ENCODE data around the gene TUBD1.
A peak's percentile ranks its signal among the peaks of the same experiment; 100 is the strongest.

TUBD1 gene

GRCh38 chr17:59901604-59902003 lies 8.9 kb upstream of the TUBD1 start:
- Histone ChIP-seq H3K4me3 (ENCODE audit: low read depth, low read length) (no peak overlapping the region), H3K9me3 (ENCODE audit: control insufficient read depth, insufficient read depth, low read depth, low read length) (no peaks in the 10 kb centered on the region), H3K36me3 (ENCODE audit: control insufficient read depth, insufficient read depth, low read length) (no peaks in the 10 kb centered on the region), H3K27me3 (ENCODE audit: control insufficient read depth, insufficient read depth, low read length) (no peaks in the 10 kb centered on the region), H3K9ac (ENCODE audit: low read length) (no peak overlapping the region), H3K4me1 (ENCODE audit: control insufficient read depth, insufficient read depth, low read length) (no peaks in the 10 kb centered on the region), H3K27ac (ENCODE audit: low read depth, low read length) (no peak overlapping the region)

- H3K9ac ChIP-seq (ENCODE audit: low read length): no peak overlapping the region
- no peaks in the 10 kb centered on the region for H3K36me3 ChIP-seq (ENCODE audit: control insufficient read depth, insufficient read depth, low read length)
- H3K27me3 ChIP-seq (ENCODE audit: control insufficient read depth, insufficient read depth, low read length): no peaks in the 10 kb centered on the region
- H3K4me3 ChIP-seq (ENCODE audit: low read depth, low read length): no peak overlapping the region
- H3K4me1 ChIP-seq (ENCODE audit: control insufficient read depth, insufficient read depth, low read length): no peaks in the 10 kb centered on the region
- H3K9me3 ChIP-seq (ENCODE audit: control insufficient read depth, insufficient read depth, low read depth, low read length): no peaks in the 10 kb centered on the region
- no peak overlapping the region for H3K27ac ChIP-seq (ENCODE audit: low read depth, low read length)
Observed at GRCh38 chr17:59899099-59899498, 6.4 kb upstream of the TUBD1 start.

GRCh38 chr17:59897090-59897489 lies 4.3 kb upstream of the TUBD1 start:
- Histone ChIP-seq H3K4me1 (ENCODE audit: control insufficient read depth, insufficient read depth, low read length) (no peaks in the 10 kb centered on the region), H3K27me3 (ENCODE audit: control insufficient read depth, insufficient read depth, low read length) (no peaks in the 10 kb centered on the region), H3K36me3 (ENCODE audit: control insufficient read depth, insufficient read depth, low read length) (no peaks in the 10 kb centered on the region), H3K9ac (ENCODE audit: low read length) (no peak overlapping the region), H3K4me3 (ENCODE audit: low read depth, low read length) (no peak overlapping the region), H3K9me3 (ENCODE audit: control insufficient read depth, insufficient read depth, low read depth, low read length) (no peaks in the 10 kb centered on the region), H3K27ac (ENCODE audit: low read depth, low read length) (no peak overlapping the region)

- peaks cover 3% of the 10 kb centered on the region; the same call in 1 of the 2 replicates for H3K36me3 ChIP-seq (ENCODE audit: control insufficient read depth, insufficient read depth, low read length)
- H3K27ac ChIP-seq (ENCODE audit: low read depth, low read length): no peak overlapping the region
- H3K4me1 ChIP-seq (ENCODE audit: control insufficient read depth, insufficient read depth, low read length): no peaks in the 10 kb centered on the region
- no peaks in the 10 kb centered on the region for H3K9me3 ChIP-seq (ENCODE audit: control insufficient read depth, insufficient read depth, low read depth, low read length)
- H3K27me3 ChIP-seq (ENCODE audit: control insufficient read depth, insufficient read depth, low read length): no peaks in the 10 kb centered on the region
- H3K4me3 ChIP-seq (ENCODE audit: low read depth, low read length): peak overlapping the region; percentile 84
- H3K9ac ChIP-seq (ENCODE audit: low read length): peak overlapping the region; percentile 65
Observed at GRCh38 chr17:59893676-59894100, 945 bp upstream of the TUBD1 start.

- Histone ChIP-seq H3K9me3 (ENCODE audit: control insufficient read depth, insufficient read depth, low read depth, low read length) (no peaks in the 10 kb centered on the region), H3K27ac (ENCODE audit: low read depth, low read length) (no peak overlapping the region), H3K27me3 (ENCODE audit: control insufficient read depth, insufficient read depth, low read length) (no peaks in the 10 kb centered on the region), H3K36me3 (ENCODE audit: control insufficient read depth, insufficient read depth, low read length) (peaks cover 12% of the 10 kb centered on the region), H3K4me3 (ENCODE audit: low read depth, low read length) (peak overlapping the region; percentile 84), H3K4me1 (ENCODE audit: control insufficient read depth, insufficient read depth, low read length) (no peaks in the 10 kb centered on the region), H3K9ac (ENCODE audit: low read length) (peak overlapping the region; percentile 75)
Observed at GRCh38 chr17:59892251-59892923, 356 bp downstream of the TUBD1 start.

GRCh38 chr17:59890720-59891119 lies 2.0 kb downstream of the TUBD1 start:
- Histone ChIP-seq H3K27ac (ENCODE audit: low read depth, low read length) (no peak overlapping the region), H3K4me1 (ENCODE audit: control insufficient read depth, insufficient read depth, low read length) (no peaks in the 10 kb centered on the region), H3K36me3 (ENCODE audit: control insufficient read depth, insufficient read depth, low read length) (peaks cover 22% of the 10 kb centered on the region), H3K9me3 (ENCODE audit: control insufficient read depth, insufficient read depth, low read depth, low read length) (no peaks in the 10 kb centered on the region), H3K4me3 (ENCODE audit: low read depth, low read length) (no peak overlapping the region), H3K9ac (ENCODE audit: low read length) (no peak overlapping the region), H3K27me3 (ENCODE audit: control insufficient read depth, insufficient read depth, low read length) (no peaks in the 10 kb centered on the region)

- H3K9ac ChIP-seq (ENCODE audit: low read length): no peak overlapping the region
- no peak overlapping the region for H3K27ac ChIP-seq (ENCODE audit: low read depth, low read length)
- no peak overlapping the region for H3K4me3 ChIP-seq (ENCODE audit: low read depth, low read length)
- peaks cover 39% of the 10 kb centered on the region for H3K36me3 ChIP-seq (ENCODE audit: control insufficient read depth, insufficient read depth, low read length)
- H3K4me1 ChIP-seq (ENCODE audit: control insufficient read depth, insufficient read depth, low read length): no peaks in the 10 kb centered on the region
- H3K9me3 ChIP-seq (ENCODE audit: control insufficient read depth, insufficient read depth, low read depth, low read length): no peaks in the 10 kb centered on the region
- H3K27me3 ChIP-seq (ENCODE audit: control insufficient read depth, insufficient read depth, low read length): no peaks in the 10 kb centered on the region
Observed at GRCh38 chr17:59888145-59888750, 4.5 kb downstream of the TUBD1 start.

- Histone ChIP-seq H3K9me3 (ENCODE audit: control insufficient read depth, insufficient read depth, low read depth, low read length) (no peaks in the 10 kb centered on the region), H3K9ac (ENCODE audit: low read length) (no peak overlapping the region)
Observed at GRCh38 chr17:59884861-59885260, 7.9 kb downstream of the TUBD1 start.

GRCh38 chr17:59878624-59879023 lies 14.1 kb downstream of the TUBD1 start:
- H3K36me3 ChIP-seq (ENCODE audit: control insufficient read depth, insufficient read depth, low read length): peaks cover 54% of the 10 kb centered on the region
- no peak overlapping the region for H3K4me3 ChIP-seq (ENCODE audit: low read depth, low read length)
- no peaks in the 10 kb centered on the region for H3K27me3 ChIP-seq (ENCODE audit: control insufficient read depth, insufficient read depth, low read length)
- H3K9ac ChIP-seq (ENCODE audit: low read length): no peak overlapping the region
- no peaks in the 10 kb centered on the region for H3K9me3 ChIP-seq (ENCODE audit: control insufficient read depth, insufficient read depth, low read depth, low read length)
- H3K4me1 ChIP-seq (ENCODE audit: control insufficient read depth, insufficient read depth, low read length): no peaks in the 10 kb centered on the region
- no peak overlapping the region for H3K27ac ChIP-seq (ENCODE audit: low read depth, low read length)

More at GRCh38 chr17:59884861-59885260, 7.9 kb downstream of the TUBD1 start:
- Histone ChIP-seq H3K27me3 (ENCODE audit: control insufficient read depth, insufficient read depth, low read length) (no peaks in the 10 kb centered on the region), H3K27ac (ENCODE audit: low read depth, low read length) (no peak overlapping the region), H3K4me1 (ENCODE audit: control insufficient read depth, insufficient read depth, low read length) (no peaks in the 10 kb centered on the region), H3K36me3 (ENCODE audit: control insufficient read depth, insufficient read depth, low read length) (peaks cover 45% of the 10 kb centered on the region), H3K4me3 (ENCODE audit: low read depth, low read length) (no peak overlapping the region)

GRCh38 chr17:59877965-59878364 lies 14.8 kb downstream of the TUBD1 start:
- no peaks in the 10 kb centered on the region for H3K9me3 ChIP-seq (ENCODE audit: control insufficient read depth, insufficient read depth, low read depth, low read length)
- no peaks in the 10 kb centered on the region for H3K27me3 ChIP-seq (ENCODE audit: control insufficient read depth, insufficient read depth, low read length)
- H3K36me3 ChIP-seq (ENCODE audit: control insufficient read depth, insufficient read depth, low read length): peaks cover 56% of the 10 kb centered on the region
- no peaks in the 10 kb centered on the region for H3K4me1 ChIP-seq (ENCODE audit: control insufficient read depth, insufficient read depth, low read length)
- no peak overlapping the region for H3K4me3 ChIP-seq (ENCODE audit: low read depth, low read length)
- H3K9ac ChIP-seq (ENCODE audit: low read length): no peak overlapping the region
- no peak overlapping the region for H3K27ac ChIP-seq (ENCODE audit: low read depth, low read length)

- Histone ChIP-seq H3K36me3 (ENCODE audit: control insufficient read depth, insufficient read depth, low read length) (peaks cover 61% of the 10 kb centered on the region), H3K27me3 (ENCODE audit: control insufficient read depth, insufficient read depth, low read length) (no peaks in the 10 kb centered on the region), H3K9me3 (ENCODE audit: control insufficient read depth, insufficient read depth, low read depth, low read length) (no peaks in the 10 kb centered on the region), H3K27ac (ENCODE audit: low read depth, low read length) (no peak overlapping the region), H3K4me1 (ENCODE audit: control insufficient read depth, insufficient read depth, low read length) (no peaks in the 10 kb centered on the region), H3K4me3 (ENCODE audit: low read depth, low read length) (no peak overlapping the region), H3K9ac (ENCODE audit: low read length) (no peak overlapping the region)
Observed at GRCh38 chr17:59876107-59876506, 16.6 kb downstream of the TUBD1 start.
